GM11168 (cell line): Measurements from ENCODE around the gene ATG16L2.

Source experiments
- in situ Hi-C: fragments of 300-500 bp; cut with MboI; formaldehyde crosslinking; loops from one replicate; pipeline ENCODE4 v1.12.0; 2022; ENCODE audit warnings: low sequenced_read_pairs; ENCODE audit not compliant: unreplicated experiment

Gene ATG16L2

GRCh38 chr11:72814286-72815109, at the start of gene ATG16L2:
TSS of gene ATG16L2 (plus strand) at chr11:72814411. CDS start at chr11:72814446, 35 bp downstream.
- in situ Hi-C loops, result no loop called here

GRCh38 chr11:72764503-72764902, 49.7 kb upstream of the ATG16L2 start:
- in situ Hi-C loops, result no loop called here

- in situ Hi-C loops, result no loop called here
Observed at GRCh38 chr11:72766152-72766902, 47.9 kb upstream of the ATG16L2 start.

- in situ Hi-C loops, result no loop called here
Observed at GRCh38 chr11:72767203-72768062, 46.8 kb upstream of the ATG16L2 start.

- in situ Hi-C loops, result no loop called here
Observed at GRCh38 chr11:72768581-72768980, 45.6 kb upstream of the ATG16L2 start.

- in situ Hi-C loops, result no loop called here
Observed at GRCh38 chr11:72769680-72770079, 44.5 kb upstream of the ATG16L2 start.

- in situ Hi-C loops, result no loop called here
Observed at GRCh38 chr11:72770799-72771198, 43.4 kb upstream of the ATG16L2 start.

- in situ Hi-C loops, result no loop called here
Observed at GRCh38 chr11:72771507-72771906, 42.7 kb upstream of the ATG16L2 start.

- in situ Hi-C loops, result no loop called here
Observed at GRCh38 chr11:72772059-72772458, 42.2 kb upstream of the ATG16L2 start.

- in situ Hi-C loops, result no loop called here
Observed at GRCh38 chr11:72773291-72773690, 40.9 kb upstream of the ATG16L2 start.

- in situ Hi-C loops, result no loop called here
Observed at GRCh38 chr11:72773696-72774095, 40.5 kb upstream of the ATG16L2 start.

- in situ Hi-C loops, result no loop called here
Observed at GRCh38 chr11:72774499-72774898, 39.7 kb upstream of the ATG16L2 start.

- in situ Hi-C loops, result no loop called here
Observed at GRCh38 chr11:72775288-72776110, 38.7 kb upstream of the ATG16L2 start.

GRCh38 chr11:72776117-72776843, 37.9 kb upstream of the ATG16L2 start:
- in situ Hi-C loops, result no loop called here

- in situ Hi-C loops, result no loop called here
Observed at GRCh38 chr11:72776844-72777754, 37.1 kb upstream of the ATG16L2 start.

GRCh38 chr11:72777755-72778278, 36.4 kb upstream of the ATG16L2 start:
- in situ Hi-C loops, result no loop called here

- in situ Hi-C loops, result no loop called here
Observed at GRCh38 chr11:72778535-72779494, 35.4 kb upstream of the ATG16L2 start.
